Activated B cell treated with CpG ODN at 0.5 μM for 24 hours (primary cell): ENCODE measurements around the gene XYLT1. TPM values are rescaled to one million over a fixed set of nuclear protein-coding genes. Genes with fewer than 3 reads are reported as not detected.
A peak's percentile ranks its signal among the peaks of the same experiment; 100 is the strongest.

Experiments
- ATAC-seq: fragments of 200-7000 bp; cut with Tn5 transposase; one replicate; pipeline ENCODE4 v1.10.0; 2021; ENCODE audit warnings: low read depth, mild to moderate bottlenecking, moderate library complexity
- CTCF ChIA-PET: fragments of 350-600 bp; sonication (Branson Sonifier 250); formaldehyde crosslinking; loops from one replicate; lab custom pipeline; 2021; ENCODE audit warnings: antibody characterized with exemption; lab: Charles Lee
- POLR2A ChIA-PET: fragments of 350-600 bp; sonication (Branson Sonifier 250); formaldehyde crosslinking; loops from one replicate; lab custom pipeline; 2021; ENCODE audit warnings: antibody characterized with exemption; lab: Charles Lee
- DNase-seq: peaks from one replicate; pipeline ENCODE4 v3.0.0; 2022
- H3K27ac Mint-ChIP-seq: one replicate; pipeline ENCODE4 v1.8.0; 2020; ENCODE audit warnings: mixed read lengths
- H3K27me3 Mint-ChIP-seq: one replicate; pipeline ENCODE4 v1.8.0; 2021; ENCODE audit warnings: mixed read lengths
- H3K36me3 Mint-ChIP-seq: one replicate; pipeline ENCODE4 v1.8.0; 2021; ENCODE audit warnings: low read depth, mixed read lengths
- H3K4me1 Mint-ChIP-seq: one replicate; pipeline ENCODE4 v1.8.0; 2021; ENCODE audit warnings: mixed read lengths
- H3K4me3 Mint-ChIP-seq: one replicate; pipeline ENCODE4 v1.8.0; 2020; ENCODE audit warnings: mild to moderate bottlenecking, mixed read lengths
- H3K9me3 Mint-ChIP-seq: one replicate; pipeline ENCODE4 v1.8.0; 2020; ENCODE audit warnings: mixed read lengths
- intact Hi-C: fragments of 100-400 bp; cut with micrococcal nuclease; formaldehyde crosslinking; loops from one replicate; pipeline ENCODE4 v1.15.1; 2024
- total RNA-seq: library from RNA; stranded (reverse); gene quantifications from 2 replicates; pipeline ENCODE4 v1.2.3, GENCODE V29; 2022
- TF ChIP-seq, protein P1 (sequence below): fragments of 200-600 bp; IDR thresholded peaks from one replicate; pipeline ENCODE4 v1.8.0; 2022; ENCODE audit warnings: antibody characterized with exemption, mild to moderate bottlenecking

XYLT1 gene
- total RNA-seq, 1 donor from 2014 or later = 17.0 TPM

- DNase-seq = no peak
These were observed 168.5 kb downstream of the XYLT1 start for GRCh38 chr16:17302214-17302613.

DNA sequence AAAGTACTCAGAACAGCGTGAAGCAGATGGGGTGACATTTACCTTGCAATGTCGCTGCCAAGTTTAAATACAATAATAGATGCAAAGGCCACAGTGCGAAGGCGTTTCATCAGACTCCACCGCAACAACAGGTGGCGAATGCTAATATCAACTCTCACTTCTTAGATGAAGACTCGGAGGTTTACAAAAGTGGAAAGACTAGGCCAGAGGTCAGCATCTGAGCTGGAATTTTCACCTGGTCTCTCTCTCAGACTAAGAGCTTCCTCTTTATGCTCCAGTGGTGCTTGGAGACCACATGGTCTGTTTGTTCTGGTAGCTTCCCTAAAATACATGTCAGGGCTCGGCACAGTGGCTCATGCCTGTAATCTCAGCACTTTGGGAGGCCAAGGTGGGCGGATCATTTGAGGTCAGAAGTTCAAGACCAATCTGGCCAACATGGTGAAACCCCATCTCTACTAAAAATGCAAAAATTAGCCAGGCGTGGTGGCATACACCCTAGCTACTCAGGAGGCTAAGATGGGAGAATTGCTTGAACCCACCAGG lies 169.1 kb downstream of the XYLT1 start:
- peak; percentile 86 for ATAC-seq
- Mint-ChIP-seq H3K27ac (peak overlapping the region; percentile 85), H3K27me3 (no peaks in the 10 kb centered on the region), H3K4me3 (peak overlapping the region; percentile 58), H3K4me1 (peaks cover 71% of the 10 kb centered on the region), H3K36me3 (no peaks in the 10 kb centered on the region), H3K9me3 (no peaks in the 10 kb centered on the region)
- POLR2A ChIA-PET = interaction anchor here (0.6 to 4.0 kb wide), 32 partner anchors 8 to 231 kb away, joined by 3 to 46 read pairs (median 5); no protein-coding TSS in a partner anchor
- TF ChIP-seq, protein P1, sequence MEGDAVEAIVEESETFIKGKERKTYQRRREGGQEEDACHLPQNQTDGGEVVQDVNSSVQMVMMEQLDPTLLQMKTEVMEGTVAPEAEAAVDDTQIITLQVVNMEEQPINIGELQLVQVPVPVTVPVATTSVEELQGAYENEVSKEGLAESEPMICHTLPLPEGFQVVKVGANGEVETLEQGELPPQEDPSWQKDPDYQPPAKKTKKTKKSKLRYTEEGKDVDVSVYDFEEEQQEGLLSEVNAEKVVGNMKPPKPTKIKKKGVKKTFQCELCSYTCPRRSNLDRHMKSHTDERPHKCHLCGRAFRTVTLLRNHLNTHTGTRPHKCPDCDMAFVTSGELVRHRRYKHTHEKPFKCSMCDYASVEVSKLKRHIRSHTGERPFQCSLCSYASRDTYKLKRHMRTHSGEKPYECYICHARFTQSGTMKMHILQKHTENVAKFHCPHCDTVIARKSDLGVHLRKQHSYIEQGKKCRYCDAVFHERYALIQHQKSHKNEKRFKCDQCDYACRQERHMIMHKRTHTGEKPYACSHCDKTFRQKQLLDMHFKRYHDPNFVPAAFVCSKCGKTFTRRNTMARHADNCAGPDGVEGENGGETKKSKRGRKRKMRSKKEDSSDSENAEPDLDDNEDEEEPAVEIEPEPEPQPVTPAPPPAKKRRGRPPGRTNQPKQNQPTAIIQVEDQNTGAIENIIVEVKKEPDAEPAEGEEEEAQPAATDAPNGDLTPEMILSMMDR = no peak
- DNase-seq = peak; percentile 62
- intact Hi-C loops = loop anchor here (1.0 to 5.0 kb wide), 9 partner anchors 10 to 274 kb away; no protein-coding TSS in a partner anchor
- CTCF ChIA-PET = interaction anchor here (0.6 to 3.0 kb wide), 20 partner anchors 9 to 708 kb away, joined by 3 to 16 read pairs (median 5); no protein-coding TSS in a partner anchor

More at GRCh38 chr16:17302214-17302613, 168.5 kb downstream of the XYLT1 start:
- Mint-ChIP-seq H3K27ac (peak overlapping the region; percentile 75), H3K27me3 (no peaks in the 10 kb centered on the region), H3K36me3 (no peaks in the 10 kb centered on the region), H3K4me1 (peaks cover 71% of the 10 kb centered on the region), H3K9me3 (no peaks in the 10 kb centered on the region), H3K4me3 (peak overlapping the region; percentile 44)
- POLR2A ChIA-PET = interaction anchor here (0.6 to 4.0 kb wide), 28 partner anchors 8 to 231 kb away, joined by 3 to 46 read pairs (median 6); no protein-coding TSS in a partner anchor
- intact Hi-C loops = loop anchor here (5.0 kb wide), 2 partner anchors 230 to 275 kb away; no protein-coding TSS in a partner anchor
- ATAC-seq = peak; percentile 13
- TF ChIP-seq, protein P1 = no peak
- CTCF ChIA-PET = interaction anchor here (0.9 to 3.0 kb wide), 15 partner anchors 10 to 709 kb away, joined by 3 to 16 read pairs (median 5); no protein-coding TSS in a partner anchor

DNA sequence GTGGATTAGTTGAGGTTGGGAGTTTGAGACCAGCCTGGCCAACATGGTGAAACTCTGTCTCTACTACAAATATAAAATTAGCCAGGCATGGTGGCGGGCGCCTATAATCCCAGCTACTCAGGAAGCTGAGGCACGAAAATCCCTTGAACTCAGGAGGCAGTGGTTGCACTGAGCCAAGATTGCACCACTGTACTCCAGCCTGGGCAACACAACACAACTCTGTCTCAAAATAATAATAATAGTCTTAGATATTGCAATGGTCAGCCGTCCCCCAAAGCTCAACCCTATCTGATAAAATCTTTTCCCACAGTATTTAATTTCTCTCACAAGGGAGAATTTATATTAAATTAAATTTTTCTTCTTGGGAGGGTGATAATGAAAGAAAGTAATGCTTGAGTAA lies 169.6 kb downstream of the XYLT1 start:
- intact Hi-C loops = loop anchor here (1.0 to 5.0 kb wide), 9 partner anchors 10 to 274 kb away; no protein-coding TSS in a partner anchor

GRCh38 chr16:17299790-17300189 lies 171.0 kb downstream of the XYLT1 start:
- TF ChIP-seq, protein P1 = no peak
- Mint-ChIP-seq H3K4me1 (peaks cover 59% of the 10 kb centered on the region), H3K9me3 (no peaks in the 10 kb centered on the region), H3K27ac (peak overlapping the region; percentile 53), H3K27me3 (no peaks in the 10 kb centered on the region), H3K36me3 (no peaks in the 10 kb centered on the region), H3K4me3 (no peak overlapping the region)
- DNase-seq (no peak), ATAC-seq (no peak)
- intact Hi-C loops = loop anchor here (2.0 to 5.0 kb wide), 3 partner anchors 69 to 272 kb away; no protein-coding TSS in a partner anchor
- CTCF ChIA-PET = interaction anchor here (2.7 kb wide), 1 partner anchor 21 kb away, joined by 10 read pairs; no protein-coding TSS in a partner anchor
- POLR2A ChIA-PET = interaction anchor here (0.6 to 4.0 kb wide), 3 partner anchors 10 to 77 kb away, joined by 5 to 46 read pairs (median 29); no protein-coding TSS in a partner anchor

More for the DNA sequence above, 169.6 kb downstream of the XYLT1 start:
- ChIA-PET CTCF (interaction anchor here (0.6 to 3.0 kb wide), 20 partner anchors 9 to 708 kb away, joined by 3 to 16 read pairs (median 5); no protein-coding TSS in a partner anchor), POLR2A (interaction anchor here (0.7 to 4.0 kb wide), 26 partner anchors 9 to 230 kb away, joined by 3 to 46 read pairs (median 6); no protein-coding TSS in a partner anchor)
- Mint-ChIP-seq H3K27ac (peak overlapping the region; percentile 85), H3K9me3 (no peaks in the 10 kb centered on the region), H3K27me3 (no peaks in the 10 kb centered on the region), H3K4me3 (peak overlapping the region; percentile 58), H3K4me1 (peaks cover 70% of the 10 kb centered on the region), H3K36me3 (no peaks in the 10 kb centered on the region)
- TF ChIP-seq, protein P1 = no peak
- DNase-seq (no peak), ATAC-seq (peak; percentile 1)

GRCh38 chr16:17298238-17298637 lies 172.5 kb downstream of the XYLT1 start:
- Mint-ChIP-seq H3K9me3 (no peaks in the 10 kb centered on the region), H3K27ac (peak overlapping the region; percentile 12), H3K4me1 (peaks cover 50% of the 10 kb centered on the region), H3K27me3 (no peaks in the 10 kb centered on the region), H3K36me3 (no peaks in the 10 kb centered on the region), H3K4me3 (no peak overlapping the region)
- ATAC-seq = no peak
- ChIA-PET POLR2A (no interaction called here), CTCF (no interaction called here)
- intact Hi-C loops = no loop called here
- TF ChIP-seq, protein P1 = no peak
- DNase-seq = no peak
